ENCODE measurements around the gene LMCD1.

DNA sequence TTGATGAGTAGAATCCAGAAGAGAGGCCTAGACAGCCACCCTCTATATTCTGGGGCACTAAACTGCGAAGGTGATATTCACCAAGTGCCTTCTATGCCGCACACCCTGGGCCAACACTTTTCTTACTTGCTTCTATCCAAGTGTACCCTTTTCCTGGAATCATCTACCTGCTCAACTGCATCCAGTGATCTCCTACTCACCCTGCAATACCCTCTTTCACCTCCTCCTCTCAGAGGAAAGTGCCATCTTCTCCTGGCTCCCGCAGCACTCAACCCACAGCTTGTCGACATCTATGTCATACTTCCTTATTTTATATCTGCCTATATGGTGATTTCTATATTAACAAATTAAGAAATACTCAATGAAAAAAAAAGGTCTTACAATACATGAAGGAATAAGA is 28.6 kb upstream of the LMCD1 start:
- TF ChIP-seq, protein P1, sequence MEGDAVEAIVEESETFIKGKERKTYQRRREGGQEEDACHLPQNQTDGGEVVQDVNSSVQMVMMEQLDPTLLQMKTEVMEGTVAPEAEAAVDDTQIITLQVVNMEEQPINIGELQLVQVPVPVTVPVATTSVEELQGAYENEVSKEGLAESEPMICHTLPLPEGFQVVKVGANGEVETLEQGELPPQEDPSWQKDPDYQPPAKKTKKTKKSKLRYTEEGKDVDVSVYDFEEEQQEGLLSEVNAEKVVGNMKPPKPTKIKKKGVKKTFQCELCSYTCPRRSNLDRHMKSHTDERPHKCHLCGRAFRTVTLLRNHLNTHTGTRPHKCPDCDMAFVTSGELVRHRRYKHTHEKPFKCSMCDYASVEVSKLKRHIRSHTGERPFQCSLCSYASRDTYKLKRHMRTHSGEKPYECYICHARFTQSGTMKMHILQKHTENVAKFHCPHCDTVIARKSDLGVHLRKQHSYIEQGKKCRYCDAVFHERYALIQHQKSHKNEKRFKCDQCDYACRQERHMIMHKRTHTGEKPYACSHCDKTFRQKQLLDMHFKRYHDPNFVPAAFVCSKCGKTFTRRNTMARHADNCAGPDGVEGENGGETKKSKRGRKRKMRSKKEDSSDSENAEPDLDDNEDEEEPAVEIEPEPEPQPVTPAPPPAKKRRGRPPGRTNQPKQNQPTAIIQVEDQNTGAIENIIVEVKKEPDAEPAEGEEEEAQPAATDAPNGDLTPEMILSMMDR (IDR thresholded peaks at IDR 0.05; ENCODE audit: borderline replicate concordance, extremely low read depth, low read length, poor library complexity, severe bottlenecking), result no peak
- no peak for TF ChIP-seq EZH2 (IDR thresholded peaks at IDR 0.05; ENCODE audit: borderline replicate concordance, low read depth, low read length, severe bottlenecking)
